Measurements from ENCODE around the gene CTBP1. TPM values are rescaled to one million over a fixed set of nuclear protein-coding genes. Genes with fewer than 3 reads are reported as not detected.

The CTBP1 gene
- polyA plus RNA-seq, 1 donor from 2014 or later = 325 TPM

GRCh38 chr4:1245481-1246051, 3.4 kb downstream of the CTBP1 start:
- Histone ChIP-seq H2AFZ (ENCODE audit: low read depth, low read length) (no peak overlapping the region), H3K9ac (ENCODE audit: low read length) (no peak overlapping the region), H3K36me3 (ENCODE audit: insufficient read depth, low read length) (no peaks in the 10 kb centered on the region), H3K4me3 (ENCODE audit: low read length) (peak overlapping the region; percentile 96), H3K27me3 (ENCODE audit: insufficient read depth, low read depth, low read length) (no peaks in the 10 kb centered on the region), H4K20me1 (ENCODE audit: insufficient read depth) (peaks cover 29% of the 10 kb centered on the region), H3K79me2 (replicated peaks; ENCODE audit: insufficient read depth, low read length) (peaks cover 67% of the 10 kb centered on the region), H3K9me3 (ENCODE audit: low read length) (no peaks in the 10 kb centered on the region), H3K4me2 (ENCODE audit: low read length) (no peak overlapping the region), H3K27ac (ENCODE audit: low read length) (no peak overlapping the region), H3K9me2 (ENCODE audit: insufficient read depth, low read length) (no peaks in the 10 kb centered on the region), H3F3A (ENCODE audit: insufficient read depth, low read length, poor library complexity, severe bottlenecking) (peaks cover 7% of the 10 kb centered on the region)
- TF ChIP-seq CTCF (IDR thresholded peaks at IDR 0.05; ENCODE audit: poor library complexity, severe bottlenecking) (no peak), MXI1 (conservative IDR thresholded peaks at IDR 0.05; ENCODE audit: poor library complexity, severe bottlenecking) (no peak), TAF1 (IDR thresholded peaks at IDR 0.05; ENCODE audit: low read depth) (no peak), REST (IDR thresholded peaks at IDR 0.05; ENCODE audit: borderline replicate concordance) (no peak), POLR2AphosphoS5 (IDR thresholded peaks at IDR 0.05) (no peak), EZH2 (IDR thresholded peaks at IDR 0.05; ENCODE audit: borderline replicate concordance, insufficient read depth, low read length, poor library complexity, severe bottlenecking) (no peak), RAD21 (conservative IDR thresholded peaks at IDR 0.05) (no peak), EP300 (conservative IDR thresholded peaks at IDR 0.05; ENCODE audit: poor library complexity, severe bottlenecking) (no peak), SMC3 (conservative IDR thresholded peaks at IDR 0.05; ENCODE audit: poor library complexity) (no peak)

- no peaks in the 10 kb centered on the region for H3K9me2 ChIP-seq (ENCODE audit: insufficient read depth, low read length)
- H4K20me1 ChIP-seq (ENCODE audit: insufficient read depth) = peaks cover 29% of the 10 kb centered on the region
- H3K36me3 ChIP-seq (ENCODE audit: insufficient read depth, low read length) = no peaks in the 10 kb centered on the region
- H2AFZ ChIP-seq (ENCODE audit: low read depth, low read length) = no peak overlapping the region
- TF ChIP-seq TAF1 (IDR thresholded peaks at IDR 0.05; ENCODE audit: low read depth) (no peak), CTCF (IDR thresholded peaks at IDR 0.05; ENCODE audit: poor library complexity, severe bottlenecking) (no peak), EZH2 (IDR thresholded peaks at IDR 0.05; ENCODE audit: borderline replicate concordance, insufficient read depth, low read length, poor library complexity, severe bottlenecking) (no peak), MXI1 (conservative IDR thresholded peaks at IDR 0.05; ENCODE audit: poor library complexity, severe bottlenecking) (no peak), POLR2AphosphoS5 (IDR thresholded peaks at IDR 0.05) (no peak), SMC3 (conservative IDR thresholded peaks at IDR 0.05; ENCODE audit: poor library complexity) (no peak), RAD21 (conservative IDR thresholded peaks at IDR 0.05) (no peak), REST (IDR thresholded peaks at IDR 0.05; ENCODE audit: borderline replicate concordance) (no peak), EP300 (conservative IDR thresholded peaks at IDR 0.05; ENCODE audit: poor library complexity, severe bottlenecking) (no peak)
- H3K27me3 ChIP-seq (ENCODE audit: insufficient read depth, low read depth, low read length) = no peaks in the 10 kb centered on the region
- H3K79me2 ChIP-seq (replicated peaks; ENCODE audit: insufficient read depth, low read length) = peaks cover 67% of the 10 kb centered on the region
- no peaks in the 10 kb centered on the region for H3K9me3 ChIP-seq (ENCODE audit: low read length)
- H3K4me2 ChIP-seq (ENCODE audit: low read length) = no peak overlapping the region
- H3F3A ChIP-seq (ENCODE audit: insufficient read depth, low read length, poor library complexity, severe bottlenecking) = peaks cover 5% of the 10 kb centered on the region
- no peak overlapping the region for H3K4me3 ChIP-seq (ENCODE audit: low read length)
- no peak overlapping the region for H3K9ac ChIP-seq (ENCODE audit: low read length)
- H3K27ac ChIP-seq (ENCODE audit: low read length) = no peak overlapping the region
These were observed 3.9 kb downstream of the CTBP1 start for GRCh38 chr4:1244978-1245471.
